ENCODE data around the gene MMP12.
"Not testable (repeated sequence)": the region's sequence is repeated elsewhere in the genome, so short reads cannot be mapped to it uniquely, and the experiment has no call there.

Gene MMP12

DNA sequence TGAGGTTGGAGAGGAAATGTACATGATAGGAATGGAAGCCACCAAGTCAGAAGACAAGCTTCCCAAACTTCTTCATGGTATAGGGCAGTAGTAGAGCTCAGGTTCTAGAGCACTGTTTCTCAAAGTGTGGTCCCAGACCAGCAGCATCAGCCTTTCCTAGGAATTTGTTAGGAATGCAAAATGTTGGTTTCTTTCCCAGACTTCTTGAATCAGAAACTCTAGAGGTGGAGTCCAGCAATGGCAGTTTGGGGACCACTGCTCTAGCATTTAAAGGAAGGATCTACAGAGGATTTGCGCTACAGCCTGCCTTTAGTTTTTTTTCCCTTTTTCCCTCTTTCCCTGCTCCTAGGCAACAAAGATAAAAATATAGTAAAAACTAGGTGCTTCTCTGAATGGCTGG is 17.0 kb upstream of the MMP12 start:
- Histone ChIP-seq H3K9ac (ENCODE audit: low read depth in 1 of 2, low read length in 2 of 2) (no peak overlapping the region), H3K9me3 (ENCODE audit: control insufficient read depth in 2 of 2, low read length in 2 of 2) (no peaks in the 10 kb centered on the region), H3K4me3 (ENCODE audit: low read length in 2 of 2) (no peak overlapping the region), H3K27me3 (ENCODE audit: control insufficient read depth in 2 of 2, insufficient read depth in 2 of 2, low read length in 2 of 2) (no peaks in the 10 kb centered on the region), H3K27ac (ENCODE audit: low read depth in 2 of 2, low read length in 2 of 2) (no peak overlapping the region), H3K36me3 (ENCODE audit: control insufficient read depth in 2 of 2, insufficient read depth in 2 of 2, low read length in 2 of 2) (no peaks in the 10 kb centered on the region), H3K4me1 (ENCODE audit: control insufficient read depth in 2 of 2, insufficient read depth in 2 of 2, low read length in 2 of 2) (no peaks in the 10 kb centered on the region)

DNA sequence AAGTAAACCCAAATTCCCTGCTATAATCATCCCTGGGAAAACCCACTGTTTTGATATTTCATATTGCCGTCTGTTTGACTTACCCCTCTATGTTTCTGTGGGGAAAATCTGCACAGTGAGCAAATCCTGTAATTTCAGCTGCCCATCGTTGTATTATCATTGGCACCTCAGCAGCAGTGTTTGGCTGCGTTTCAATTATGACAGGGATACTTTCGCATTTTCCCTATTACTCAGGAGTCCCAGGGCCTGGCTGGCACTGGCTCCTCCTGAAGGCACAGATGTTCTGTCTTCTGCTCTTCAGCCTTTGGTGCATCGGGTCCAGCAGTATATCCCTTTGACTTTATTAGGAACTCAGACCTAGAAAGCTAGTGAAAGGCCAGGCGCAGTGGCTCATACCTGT is 12.2 kb upstream of the MMP12 start:
- no peak overlapping the region for H3K9ac ChIP-seq (ENCODE audit: low read depth in 1 of 2, low read length in 2 of 2)
- H3K4me3 ChIP-seq (ENCODE audit: low read length in 2 of 2) = no peak overlapping the region

GRCh38 chr11:102883141-102883540 is 8.4 kb upstream of the MMP12 start:
- Histone ChIP-seq H3K27ac (ENCODE audit: low read depth in 2 of 2, low read length in 2 of 2) (peak overlapping the region in 1 of 2 donors; percentile 20), H3K4me3 (ENCODE audit: low read length in 2 of 2) (no peak overlapping the region), H3K9me3 (ENCODE audit: control insufficient read depth in 2 of 2, low read length in 2 of 2) (no peaks in the 10 kb centered on the region), H3K9ac (ENCODE audit: low read depth in 1 of 2, low read length in 2 of 2) (no peak overlapping the region), H3K36me3 (ENCODE audit: control insufficient read depth in 2 of 2, insufficient read depth in 2 of 2, low read length in 2 of 2) (no peaks in the 10 kb centered on the region), H3K27me3 (ENCODE audit: control insufficient read depth in 2 of 2, insufficient read depth in 2 of 2, low read length in 2 of 2) (no peaks in the 10 kb centered on the region), H3K4me1 (ENCODE audit: control insufficient read depth in 2 of 2, insufficient read depth in 2 of 2, low read length in 2 of 2) (no peaks in the 10 kb centered on the region)

More for the DNA sequence above, 12.2 kb upstream of the MMP12 start:
- H3K4me1 ChIP-seq (ENCODE audit: control insufficient read depth in 2 of 2, insufficient read depth in 2 of 2, low read length in 2 of 2) = no peaks in the 10 kb centered on the region
- H3K9me3 ChIP-seq (ENCODE audit: control insufficient read depth in 2 of 2, low read length in 2 of 2) = no peaks in the 10 kb centered on the region
- no peak overlapping the region for H3K27ac ChIP-seq (ENCODE audit: low read depth in 2 of 2, low read length in 2 of 2)
- H3K27me3 ChIP-seq (ENCODE audit: control insufficient read depth in 2 of 2, insufficient read depth in 2 of 2, low read length in 2 of 2) = no peaks in the 10 kb centered on the region
- no peaks in the 10 kb centered on the region for H3K36me3 ChIP-seq (ENCODE audit: control insufficient read depth in 2 of 2, insufficient read depth in 2 of 2, low read length in 2 of 2)

- Histone ChIP-seq H3K27me3 (ENCODE audit: control insufficient read depth in 2 of 2, insufficient read depth in 2 of 2, low read length in 2 of 2) (no peaks in the 10 kb centered on the region), H3K4me3 (ENCODE audit: low read length in 2 of 2) (no peak overlapping the region), H3K9ac (ENCODE audit: low read depth in 1 of 2, low read length in 2 of 2) (no peak overlapping the region), H3K9me3 (ENCODE audit: control insufficient read depth in 2 of 2, low read length in 2 of 2) (no peaks in the 10 kb centered on the region), H3K36me3 (ENCODE audit: control insufficient read depth in 2 of 2, insufficient read depth in 2 of 2, low read length in 2 of 2) (no peaks in the 10 kb centered on the region), H3K4me1 (ENCODE audit: control insufficient read depth in 2 of 2, insufficient read depth in 2 of 2, low read length in 2 of 2) (no peaks in the 10 kb centered on the region), H3K27ac (ENCODE audit: low read depth in 2 of 2, low read length in 2 of 2) (no peak overlapping the region)
These were observed 7.7 kb upstream of the MMP12 start for GRCh38 chr11:102882389-102883024.

- Histone ChIP-seq H3K4me3 (ENCODE audit: low read length in 2 of 2) (no peak overlapping the region), H3K9me3 (ENCODE audit: control insufficient read depth in 2 of 2, low read length in 2 of 2) (no peaks in the 10 kb centered on the region)
These were observed 5.0 kb upstream of the MMP12 start for GRCh38 chr11:102879801-102880200.

GRCh38 chr11:102878595-102878994 is 3.8 kb upstream of the MMP12 start:
- Histone ChIP-seq H3K9me3 (ENCODE audit: control insufficient read depth in 2 of 2, low read length in 2 of 2) (no peaks in the 10 kb centered on the region), H3K9ac (ENCODE audit: low read depth in 1 of 2, low read length in 2 of 2) (no peak overlapping the region), H3K27ac (ENCODE audit: low read depth in 2 of 2, low read length in 2 of 2) (no peak overlapping the region), H3K27me3 (ENCODE audit: control insufficient read depth in 2 of 2, insufficient read depth in 2 of 2, low read length in 2 of 2) (no peaks in the 10 kb centered on the region), H3K36me3 (ENCODE audit: control insufficient read depth in 2 of 2, insufficient read depth in 2 of 2, low read length in 2 of 2) (no peaks in the 10 kb centered on the region), H3K4me3 (ENCODE audit: low read length in 2 of 2) (no peak overlapping the region), H3K4me1 (ENCODE audit: control insufficient read depth in 2 of 2, insufficient read depth in 2 of 2, low read length in 2 of 2) (no peaks in the 10 kb centered on the region)

More at GRCh38 chr11:102879801-102880200, 5.0 kb upstream of the MMP12 start:
- Histone ChIP-seq H3K9ac (ENCODE audit: low read depth in 1 of 2, low read length in 2 of 2) (no peak overlapping the region), H3K4me1 (ENCODE audit: control insufficient read depth in 2 of 2, insufficient read depth in 2 of 2, low read length in 2 of 2) (no peaks in the 10 kb centered on the region), H3K36me3 (ENCODE audit: control insufficient read depth in 2 of 2, insufficient read depth in 2 of 2, low read length in 2 of 2) (no peaks in the 10 kb centered on the region), H3K27ac (ENCODE audit: low read depth in 2 of 2, low read length in 2 of 2) (no peak overlapping the region), H3K27me3 (ENCODE audit: control insufficient read depth in 2 of 2, insufficient read depth in 2 of 2, low read length in 2 of 2) (no peaks in the 10 kb centered on the region)

DNA sequence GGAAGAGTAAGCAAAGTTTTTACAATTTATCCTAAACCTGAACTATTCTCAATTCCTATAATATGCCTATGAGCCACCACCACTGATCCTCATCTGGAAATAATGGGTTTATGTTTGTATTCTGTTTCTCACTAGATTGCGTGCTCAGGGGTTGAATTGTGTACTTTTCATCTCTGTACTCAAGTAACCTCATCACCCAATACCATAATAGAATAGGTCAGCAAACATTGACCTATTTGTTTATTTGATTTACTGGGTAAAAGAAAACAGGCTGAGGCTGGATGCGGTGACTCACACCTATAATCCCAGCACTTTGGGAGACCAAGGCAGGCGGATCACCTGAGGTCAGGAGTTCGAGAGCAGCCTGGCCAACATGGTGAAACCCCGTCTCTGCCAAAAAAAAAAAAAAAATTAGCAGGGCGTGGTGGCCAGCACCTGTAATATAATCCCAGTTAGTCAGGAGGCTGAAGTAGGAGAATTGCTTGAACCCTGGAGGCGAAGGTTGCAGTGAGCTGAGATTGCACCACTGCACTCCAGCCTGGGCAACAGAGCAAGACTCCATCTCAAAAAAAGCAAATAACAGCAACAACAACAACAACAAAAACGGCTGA is 5.3 kb downstream of the MMP12 start:
- H3K36me3 ChIP-seq (ENCODE audit: control insufficient read depth in 2 of 2, insufficient read depth in 2 of 2, low read length in 2 of 2); H3K4me3 ChIP-seq (ENCODE audit: low read length in 2 of 2); H3K9ac ChIP-seq (ENCODE audit: low read depth in 1 of 2, low read length in 2 of 2); H3K9me3 ChIP-seq (ENCODE audit: control insufficient read depth in 2 of 2, low read length in 2 of 2); H3K4me1 ChIP-seq (ENCODE audit: control insufficient read depth in 2 of 2, insufficient read depth in 2 of 2, low read length in 2 of 2); H3K27me3 ChIP-seq (ENCODE audit: control insufficient read depth in 2 of 2, insufficient read depth in 2 of 2, low read length in 2 of 2); H3K27ac ChIP-seq (ENCODE audit: low read depth in 2 of 2, low read length in 2 of 2): not testable (repeated sequence)

- Histone ChIP-seq H3K27ac (ENCODE audit: low read depth in 2 of 2, low read length in 2 of 2) (no peak overlapping the region), H3K4me3 (ENCODE audit: low read length in 2 of 2) (no peak overlapping the region), H3K9me3 (ENCODE audit: control insufficient read depth in 2 of 2, low read length in 2 of 2) (no peaks in the 10 kb centered on the region), H3K27me3 (ENCODE audit: control insufficient read depth in 2 of 2, insufficient read depth in 2 of 2, low read length in 2 of 2) (no peaks in the 10 kb centered on the region), H3K4me1 (ENCODE audit: control insufficient read depth in 2 of 2, insufficient read depth in 2 of 2, low read length in 2 of 2) (no peaks in the 10 kb centered on the region), H3K9ac (ENCODE audit: low read depth in 1 of 2, low read length in 2 of 2) (no peak overlapping the region), H3K36me3 (ENCODE audit: control insufficient read depth in 2 of 2, insufficient read depth in 2 of 2, low read length in 2 of 2) (no peaks in the 10 kb centered on the region)
These were observed 6.4 kb downstream of the MMP12 start for GRCh38 chr11:102868339-102868738.

- Histone ChIP-seq H3K4me3 (ENCODE audit: low read length in 2 of 2) (no peak overlapping the region), H3K9ac (ENCODE audit: low read depth in 1 of 2, low read length in 2 of 2) (no peak overlapping the region), H3K36me3 (ENCODE audit: control insufficient read depth in 2 of 2, insufficient read depth in 2 of 2, low read length in 2 of 2) (no peaks in the 10 kb centered on the region), H3K27me3 (ENCODE audit: control insufficient read depth in 2 of 2, insufficient read depth in 2 of 2, low read length in 2 of 2) (no peaks in the 10 kb centered on the region), H3K9me3 (ENCODE audit: control insufficient read depth in 2 of 2, low read length in 2 of 2) (no peaks in the 10 kb centered on the region), H3K27ac (ENCODE audit: low read depth in 2 of 2, low read length in 2 of 2) (no peak overlapping the region), H3K4me1 (ENCODE audit: control insufficient read depth in 2 of 2, insufficient read depth in 2 of 2, low read length in 2 of 2) (no peaks in the 10 kb centered on the region)
These were observed 10.1 kb downstream of the MMP12 start for GRCh38 chr11:102864724-102865123.

DNA sequence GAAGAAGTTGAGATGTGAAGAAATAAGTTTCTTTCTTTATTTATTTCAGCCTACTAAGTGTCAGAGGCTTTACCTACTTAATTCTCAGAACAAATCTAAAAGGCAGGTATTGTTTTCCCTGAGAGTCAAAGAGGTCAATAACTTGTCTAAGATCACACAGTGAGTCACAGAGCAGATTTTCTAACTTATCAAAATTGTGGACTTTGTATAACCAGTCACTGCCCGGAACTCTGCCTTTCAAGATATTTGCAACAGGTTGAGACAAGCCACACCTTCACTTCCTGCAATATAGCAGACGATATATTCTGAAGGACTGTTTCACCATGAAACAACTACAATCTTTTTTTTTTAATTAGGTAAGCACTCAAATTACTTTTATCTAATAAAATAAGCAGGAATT is 20.8 kb downstream of the MMP12 start:
- Histone ChIP-seq H3K9ac (ENCODE audit: low read depth in 1 of 2, low read length in 2 of 2) (no peak overlapping the region), H3K27ac (ENCODE audit: low read depth in 2 of 2, low read length in 2 of 2) (no peak overlapping the region), H3K36me3 (ENCODE audit: control insufficient read depth in 2 of 2, insufficient read depth in 2 of 2, low read length in 2 of 2) (no peaks in the 10 kb centered on the region), H3K27me3 (ENCODE audit: control insufficient read depth in 2 of 2, insufficient read depth in 2 of 2, low read length in 2 of 2) (no peaks in the 10 kb centered on the region), H3K4me3 (ENCODE audit: low read length in 2 of 2) (no peak overlapping the region), H3K9me3 (ENCODE audit: control insufficient read depth in 2 of 2, low read length in 2 of 2) (no peaks in the 10 kb centered on the region), H3K4me1 (ENCODE audit: control insufficient read depth in 2 of 2, insufficient read depth in 2 of 2, low read length in 2 of 2) (peaks cover 4 to 7% of the 10 kb centered on the region in 2 donors)

Data from mucosa of rectum (tissue), 2 donors.